Measurements from ENCODE around the gene CFAP97D1. TPM values are rescaled to one million over a fixed set of nuclear protein-coding genes. Genes with fewer than 3 reads are reported as not detected.

The CFAP97D1 gene
- total and polyA plus RNA-seq, 10 of the 15 experiments (the other 5 are each of a cell fraction or from before 2014, with no cell fraction given), result 0.13 TPM; not detected in 9

DNA sequence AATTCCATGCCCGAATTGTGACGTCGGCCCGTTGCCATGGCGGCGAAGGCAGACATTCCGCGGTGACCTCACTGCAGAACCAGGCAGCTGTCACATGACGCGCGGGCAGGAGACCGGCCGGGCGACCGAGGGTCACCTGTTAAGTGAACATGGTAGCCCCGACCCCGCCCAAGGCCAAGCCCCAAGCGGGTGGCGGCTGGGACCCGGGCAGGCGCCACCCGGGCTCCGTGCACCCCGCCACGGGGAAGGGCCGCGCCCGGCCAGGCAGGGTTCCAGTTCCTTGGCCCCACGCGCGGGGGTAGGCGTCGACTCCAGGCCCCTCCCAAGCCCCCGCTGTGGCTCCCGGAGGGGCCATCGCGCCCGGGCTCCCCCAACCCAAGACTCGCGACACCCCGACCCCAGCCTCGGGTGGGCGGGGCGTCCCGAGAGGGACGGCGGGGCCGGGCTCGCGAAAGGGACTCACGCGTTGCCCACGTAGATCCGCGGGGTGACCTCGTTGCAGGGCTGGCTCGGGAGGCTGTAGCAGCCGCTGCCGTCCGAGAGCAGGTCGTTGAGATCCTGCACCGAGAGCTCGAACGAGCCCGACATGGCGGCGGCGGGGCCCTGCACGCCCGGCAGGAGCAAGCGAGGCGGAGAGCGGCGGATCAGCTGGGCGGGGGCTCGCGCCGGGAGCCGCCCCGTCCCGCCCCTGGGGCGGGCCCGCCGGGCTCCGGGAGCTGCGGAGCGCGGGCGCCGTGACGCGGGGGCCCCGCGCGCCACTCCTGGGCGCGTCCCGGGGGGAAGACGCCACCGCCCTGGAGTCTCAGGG, 1.7 kb upstream of the CFAP97D1 start, which contains the start of gene DUSP3 (continued):
- TF ChIP-seq ZNF592 (IDR thresholded peaks at IDR 0.05) (no peak), SKIL (IDR thresholded peaks at IDR 0.05; ENCODE audit: low read depth, poor library complexity, severe bottlenecking) (no peak), RAD51 (IDR thresholded peaks at IDR 0.05) (peak; percentile 87), BHLHE40 (IDR thresholded peaks at IDR 0.05; ENCODE audit: borderline replicate concordance in 1 of 2, low read depth in 2 of 2, low read length in 1 of 2) (peak; percentile 33 to 69; a peak in 2 of 4 replicates), JUND (IDR thresholded peaks at IDR 0.05; ENCODE audit: low read depth, low read length) (0 out of 2 replicates have a peak, but pooled peaks have one; percentile 25), WRNIP1 (IDR thresholded peaks at IDR 0.05; ENCODE audit: borderline replicate concordance, low read depth, low read length) (no peak), IKZF2 (IDR thresholded peaks at IDR 0.05) (0 out of 4 replicates have a peak, but pooled peaks of 1 of the 2 experiments have one; percentile 1), CBX3 (IDR thresholded peaks at IDR 0.05; ENCODE audit: borderline replicate concordance, low read depth) (no peak), POU2F2 (IDR thresholded peaks at IDR 0.05; ENCODE audit: borderline replicate concordance, low read depth, low read length) (0 out of 3 replicates have a peak, but pooled peaks have one; percentile 40), CHD2 (IDR thresholded peaks at IDR 0.05; ENCODE audit: borderline replicate concordance, low read depth, low read length) (peak; percentile 44), BACH1 (IDR thresholded peaks at IDR 0.05; ENCODE audit: borderline replicate concordance) (0 out of 2 replicates have a peak, but pooled peaks have one; percentile 14), GATAD2B (conservative IDR thresholded peaks at IDR 0.05; ENCODE audit: low read depth) (peak; percentile 47), DPF2 (IDR thresholded peaks at IDR 0.05) (0 out of 2 replicates have a peak, but pooled peaks have one; percentile 65), RFX5 (IDR thresholded peaks at IDR 0.05; ENCODE audit: low read depth, low read length) (peak; percentile 74; the same call in 1 of the 2 replicates), PKNOX1 (IDR thresholded peaks at IDR 0.05) (peak; percentile 57; the same call in 1 of the 2 replicates), CBFB (IDR thresholded peaks at IDR 0.05; ENCODE audit: low read depth) (no peak), ETV6 (conservative IDR thresholded peaks at IDR 0.05 in 1 of 2, IDR thresholded peaks at IDR 0.05 in 1 of 2; ENCODE audit: borderline replicate concordance in 1 of 2, low read depth in 1 of 2) (no peak), YY1 (IDR thresholded peaks at IDR 0.05; ENCODE audit: low read depth, low read length) (peak; percentile 71), TCF12 (IDR thresholded peaks at IDR 0.05; ENCODE audit: low read depth, low read length) (0 out of 2 replicates have a peak, but pooled peaks have one; percentile 12)
- TF ChIP-seq, protein P1, sequence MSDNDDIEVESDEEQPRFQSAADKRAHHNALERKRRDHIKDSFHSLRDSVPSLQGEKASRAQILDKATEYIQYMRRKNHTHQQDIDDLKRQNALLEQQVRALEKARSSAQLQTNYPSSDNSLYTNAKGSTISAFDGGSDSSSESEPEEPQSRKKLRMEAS (IDR thresholded peaks at IDR 0.05; ENCODE audit: low read depth, low read length), result peak; percentile 23; the same call in 1 of the 2 replicates

All from GM12878 (cell line).